Fibroblast of lung (primary cell): ENCODE measurements around the gene RBM41.

Experiments
- EZH2 ChIP-seq: IDR thresholded peaks from 2 replicates; pipeline ENCODE4 v1.5.1; 2012; ENCODE audit warnings: low read length, control low read depth, mild to moderate bottlenecking; ENCODE audit errors: missing control alignments
- TF ChIP-seq, protein P1 (sequence below), 2 donors: IDR thresholded peaks in 1 of 2; conservative IDR thresholded peaks in 1 of 2; 1 replicate in 1 of 2; 2 replicates in 1 of 2; pipeline ENCODE4 v1.5.1; 2011 to 2012; ENCODE audit warnings: low read length in 2 of 2, control low read depth in 1 of 2, inconsistent platforms in 1 of 2, low read depth in 1 of 2, mild to moderate bottlenecking in 1 of 2

DNA sequence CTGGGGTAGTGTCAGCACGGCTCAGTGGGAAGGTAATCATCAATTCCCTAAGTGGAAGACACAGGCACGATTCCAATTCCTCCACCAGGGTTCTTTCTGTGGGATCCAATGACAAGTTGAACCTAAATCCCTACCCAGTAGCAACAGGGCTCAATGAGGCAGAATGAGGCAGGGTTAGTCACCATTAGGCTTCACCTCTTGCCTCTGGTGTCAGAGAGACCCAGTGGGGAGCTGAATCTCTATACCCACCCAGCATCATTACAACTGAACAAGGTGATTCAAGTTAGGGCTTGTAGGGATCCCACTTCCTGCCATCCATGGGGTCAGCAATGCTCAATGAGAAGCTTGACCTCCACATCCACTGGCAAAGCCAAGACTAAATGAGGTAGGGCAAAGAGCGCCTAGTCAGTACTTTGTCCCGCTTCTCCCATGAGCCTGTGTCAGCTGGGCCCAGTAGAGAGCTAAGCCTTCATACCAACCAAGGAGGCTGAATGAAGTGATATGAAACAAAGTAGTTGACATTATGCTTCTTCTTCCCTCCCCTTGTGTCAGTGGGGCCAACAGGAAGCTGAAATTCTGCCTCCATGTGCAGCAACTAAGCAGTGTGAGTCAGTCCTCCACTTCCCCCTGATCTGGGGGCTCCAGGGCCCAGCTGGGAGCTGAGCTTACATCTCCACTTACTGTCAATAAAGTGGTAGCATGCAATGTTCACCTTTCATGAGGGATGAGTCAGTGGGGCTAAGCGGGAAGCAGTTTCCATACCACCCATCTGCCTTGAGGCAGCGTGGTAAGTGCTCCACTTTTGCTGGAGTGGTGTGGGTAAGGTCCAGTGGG is 36.4 kb upstream of the RBM41 start:
- TF ChIP-seq, protein P1, sequence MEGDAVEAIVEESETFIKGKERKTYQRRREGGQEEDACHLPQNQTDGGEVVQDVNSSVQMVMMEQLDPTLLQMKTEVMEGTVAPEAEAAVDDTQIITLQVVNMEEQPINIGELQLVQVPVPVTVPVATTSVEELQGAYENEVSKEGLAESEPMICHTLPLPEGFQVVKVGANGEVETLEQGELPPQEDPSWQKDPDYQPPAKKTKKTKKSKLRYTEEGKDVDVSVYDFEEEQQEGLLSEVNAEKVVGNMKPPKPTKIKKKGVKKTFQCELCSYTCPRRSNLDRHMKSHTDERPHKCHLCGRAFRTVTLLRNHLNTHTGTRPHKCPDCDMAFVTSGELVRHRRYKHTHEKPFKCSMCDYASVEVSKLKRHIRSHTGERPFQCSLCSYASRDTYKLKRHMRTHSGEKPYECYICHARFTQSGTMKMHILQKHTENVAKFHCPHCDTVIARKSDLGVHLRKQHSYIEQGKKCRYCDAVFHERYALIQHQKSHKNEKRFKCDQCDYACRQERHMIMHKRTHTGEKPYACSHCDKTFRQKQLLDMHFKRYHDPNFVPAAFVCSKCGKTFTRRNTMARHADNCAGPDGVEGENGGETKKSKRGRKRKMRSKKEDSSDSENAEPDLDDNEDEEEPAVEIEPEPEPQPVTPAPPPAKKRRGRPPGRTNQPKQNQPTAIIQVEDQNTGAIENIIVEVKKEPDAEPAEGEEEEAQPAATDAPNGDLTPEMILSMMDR (conservative IDR thresholded peaks at IDR 0.05 in 1 of 2, IDR thresholded peaks at IDR 0.05 in 1 of 2; ENCODE audit: low read depth in 1 of 2, low read length in 2 of 2), result no peak
- no peak for TF ChIP-seq EZH2
